Measurements from ENCODE around the gene FLCN.

FLCN gene

DNA sequence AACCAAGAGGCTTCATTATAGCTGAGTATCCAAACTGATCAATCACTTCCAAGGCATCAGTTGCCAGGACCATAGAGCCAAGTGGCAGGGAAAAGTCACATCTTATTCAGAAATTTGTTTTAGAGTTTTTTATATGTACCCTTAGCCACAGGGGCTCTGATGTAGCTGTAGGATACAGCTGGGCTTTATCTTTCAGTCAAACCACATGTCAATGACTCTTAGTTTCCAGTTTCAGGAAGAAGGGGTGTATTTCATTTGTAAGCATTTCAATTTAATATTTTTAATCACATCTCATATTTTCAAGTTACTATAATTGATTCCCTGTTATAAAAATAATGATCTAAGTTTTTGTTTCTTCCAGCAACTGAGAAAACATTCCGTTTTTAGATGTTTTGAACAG is 2.9 kb upstream of the FLCN start:
- in situ Hi-C loops (cut with MboI; ENCODE audit: low pct_unique_long_range_greater_than_20kb, low sequenced_read_pairs): no loop called here

DNA sequence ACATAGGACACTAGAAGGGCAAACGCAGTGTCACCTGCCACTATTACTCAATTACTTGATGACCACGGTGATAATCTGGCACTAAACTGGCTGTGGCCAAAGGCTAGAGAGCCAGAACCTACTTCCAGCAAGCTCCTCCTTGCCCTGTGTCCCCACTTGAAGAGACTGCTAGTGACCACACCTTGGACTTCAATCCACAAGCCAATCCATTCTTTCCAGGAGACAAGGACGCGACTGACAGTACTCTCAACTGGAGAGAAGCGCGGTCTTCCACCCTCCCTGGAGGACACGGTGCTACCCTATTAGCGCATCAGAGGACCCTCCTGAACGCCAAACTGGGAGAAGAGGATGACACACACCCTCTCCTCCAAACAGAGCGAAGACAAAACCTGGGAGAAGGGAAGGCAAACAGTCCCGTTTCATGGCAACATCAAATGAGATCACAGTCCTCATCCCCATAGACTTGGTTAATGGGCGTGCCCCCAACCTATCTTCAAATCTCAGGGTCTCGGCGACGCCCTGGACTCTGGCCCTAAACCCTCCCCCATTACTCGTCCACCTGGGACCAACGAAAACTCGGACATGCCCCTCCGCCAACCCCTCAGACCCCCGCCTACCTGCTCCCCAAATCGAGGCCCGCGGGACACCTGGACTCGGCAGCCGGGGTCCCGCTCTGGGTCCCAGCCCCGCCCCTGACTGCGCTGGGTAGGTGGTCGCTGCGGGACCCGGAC is 508 bp downstream of the FLCN start:
- DNase-seq: peak; percentile 23

More for the DNA sequence above, 2.9 kb upstream of the FLCN start:
- no peak for DNase-seq

DNA sequence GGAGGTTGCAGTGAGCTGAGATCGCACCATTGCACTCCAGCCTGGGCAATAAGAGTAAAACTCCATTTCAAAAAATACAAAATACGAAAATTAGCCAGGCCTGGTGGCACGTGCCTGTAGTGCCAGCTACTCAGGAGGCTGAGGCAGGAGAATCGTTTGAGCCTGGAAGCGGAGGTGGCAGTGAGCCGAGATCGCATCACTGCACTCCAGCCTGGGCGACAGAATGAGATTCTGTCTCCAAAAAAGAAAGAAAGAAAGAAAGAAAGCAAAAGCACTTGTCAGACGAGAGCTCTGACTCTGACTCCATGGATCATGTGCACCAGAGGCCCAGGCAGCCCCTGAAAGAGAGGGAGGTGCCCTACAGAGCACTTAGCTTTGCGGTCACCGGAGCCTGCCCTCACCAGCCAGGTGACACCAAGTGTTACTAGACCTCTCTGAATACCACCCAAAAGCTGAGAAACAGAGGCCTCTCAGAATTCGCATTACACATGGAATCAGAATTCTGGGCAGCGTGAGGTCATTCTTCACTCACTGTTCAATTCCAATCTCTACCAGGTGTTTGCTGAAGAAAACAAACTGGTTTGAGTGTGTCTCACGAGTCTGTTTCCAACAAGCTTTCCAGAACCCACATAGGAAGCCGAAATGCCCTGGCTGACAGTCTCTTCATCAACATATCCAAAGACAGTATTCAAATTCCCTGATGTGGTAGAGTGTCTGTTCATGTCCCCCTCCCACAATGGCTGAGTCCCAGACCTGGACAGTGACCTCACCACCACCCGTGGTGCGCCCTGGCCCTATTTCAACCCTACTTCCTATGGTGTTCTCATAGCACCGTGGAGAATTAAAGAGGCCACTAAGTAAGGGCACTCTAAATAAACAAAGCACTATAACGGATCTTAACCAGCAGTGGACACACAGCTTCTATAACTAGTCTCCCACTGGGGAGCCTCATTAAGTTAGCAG is 1.5 kb downstream of the FLCN start:
- peak; percentile 20 for DNase-seq
- in situ Hi-C loops (cut with MboI; ENCODE audit: low pct_unique_long_range_greater_than_20kb, low sequenced_read_pairs): no loop called here

More for the DNA sequence above, 508 bp downstream of the FLCN start:
- in situ Hi-C loops (cut with MboI; ENCODE audit: low pct_unique_long_range_greater_than_20kb, low sequenced_read_pairs): no loop called here

DNA sequence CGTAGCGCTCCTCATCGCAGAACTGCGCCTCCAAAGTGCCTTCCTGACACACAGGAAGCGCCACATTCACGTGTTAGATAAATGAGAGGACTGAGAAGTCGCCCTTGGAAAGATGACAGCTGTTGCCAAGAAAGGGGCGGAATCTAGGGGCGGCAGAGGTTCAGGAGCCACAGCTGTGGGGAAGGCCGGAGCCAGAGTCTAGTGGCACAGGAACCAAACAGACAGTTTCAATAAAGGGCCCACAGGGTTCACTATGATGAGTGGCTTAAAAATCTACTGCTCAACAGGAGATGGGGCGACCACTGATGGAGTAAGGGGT is 4.7 kb downstream of the FLCN start:
- DNase-seq: no peak
- in situ Hi-C loops (cut with MboI; ENCODE audit: low pct_unique_long_range_greater_than_20kb, low sequenced_read_pairs): no loop called here

- in situ Hi-C loops (cut with MboI; ENCODE audit: low pct_unique_long_range_greater_than_20kb, low sequenced_read_pairs): no loop called here
- DNase-seq: no peak
Measured at GRCh38 chr17:17231621-17232302, 5.2 kb downstream of the FLCN start.

DNA sequence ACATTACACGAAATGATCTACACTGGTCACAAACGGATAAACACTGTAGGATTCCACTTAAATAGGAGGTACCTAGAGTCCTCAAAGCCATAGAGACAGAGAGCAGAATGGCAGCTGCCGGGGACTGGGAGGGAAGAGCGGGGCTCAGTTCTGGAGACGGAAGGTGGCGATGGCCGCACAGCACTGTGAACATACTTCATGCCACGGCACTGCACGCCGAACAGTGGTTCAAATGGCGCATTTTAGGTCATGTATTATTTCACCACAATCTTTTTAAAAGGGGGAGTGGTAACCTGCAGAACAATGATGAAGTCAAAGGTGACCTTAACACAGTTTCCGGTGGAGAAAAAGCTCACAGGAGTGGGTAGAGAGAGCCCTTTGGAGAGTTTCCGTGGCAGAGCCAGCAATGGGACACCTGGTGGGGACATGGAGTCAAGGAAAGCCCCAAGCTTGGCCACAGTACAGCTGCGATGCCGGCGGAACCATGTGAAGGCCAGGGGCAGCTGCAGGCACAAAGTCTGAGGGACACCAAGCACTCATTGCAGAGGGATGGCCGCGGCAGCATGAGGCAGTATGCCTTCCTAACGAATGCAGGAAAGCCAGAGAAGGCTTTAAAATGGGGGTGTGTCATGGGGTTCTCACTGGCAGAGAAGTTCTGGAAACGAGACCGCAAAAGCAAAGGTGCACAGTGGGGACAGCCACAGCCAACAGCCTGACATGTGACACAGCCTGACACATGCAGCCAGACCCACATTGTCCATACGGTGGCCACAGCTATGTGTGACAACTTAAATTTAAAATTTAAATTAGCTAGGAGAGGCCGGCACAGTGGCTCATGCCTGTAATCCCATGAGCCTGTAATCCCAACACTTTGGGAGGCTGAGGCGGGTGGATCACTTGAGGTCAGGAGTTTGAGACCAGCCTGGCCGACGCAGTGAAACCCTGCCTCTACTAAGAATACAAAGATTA is 7.3 kb downstream of the FLCN start:
- in situ Hi-C loops (cut with MboI; ENCODE audit: low pct_unique_long_range_greater_than_20kb, low sequenced_read_pairs): no loop called here
- DNase-seq: no peak

DNA sequence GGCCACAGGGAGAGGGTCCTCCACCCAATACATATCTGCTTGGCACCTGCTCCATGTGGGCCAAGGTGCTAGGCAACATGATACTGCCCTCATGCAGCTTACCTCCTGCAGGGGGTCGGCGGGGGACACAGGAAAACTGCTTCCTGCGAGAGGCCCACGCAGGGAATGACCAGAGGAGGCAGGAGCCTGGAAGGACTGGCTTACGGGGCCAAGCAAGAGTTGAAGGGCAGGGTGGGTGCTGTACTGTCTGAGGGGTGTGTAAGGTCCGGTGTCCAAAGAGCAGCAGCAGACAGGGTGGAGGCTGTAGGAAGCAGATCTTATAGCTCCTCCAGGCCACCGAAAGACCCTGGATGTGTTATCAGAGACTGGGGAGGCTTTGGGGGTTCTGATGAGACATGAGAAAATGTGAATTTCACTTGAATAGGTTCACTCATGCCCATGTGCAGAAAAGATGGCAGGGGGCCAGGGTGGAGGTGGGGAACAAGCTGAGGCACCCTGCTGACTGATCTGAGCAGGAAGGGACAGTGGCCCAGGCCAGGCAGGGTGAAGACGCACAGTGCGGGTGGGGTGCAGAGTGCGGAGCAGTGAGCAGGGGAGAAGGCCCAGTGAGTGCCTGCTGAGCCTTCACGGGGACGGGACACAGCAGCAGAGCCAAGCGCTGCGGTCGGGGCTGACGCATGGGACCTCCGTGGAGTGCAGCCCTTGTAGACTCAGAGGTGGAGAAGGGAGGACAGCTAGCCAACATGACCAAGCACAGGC is 8.3 kb downstream of the FLCN start:
- DNase-seq: no peak
- in situ Hi-C loops (cut with MboI; ENCODE audit: low pct_unique_long_range_greater_than_20kb, low sequenced_read_pairs): no loop called here

DNA sequence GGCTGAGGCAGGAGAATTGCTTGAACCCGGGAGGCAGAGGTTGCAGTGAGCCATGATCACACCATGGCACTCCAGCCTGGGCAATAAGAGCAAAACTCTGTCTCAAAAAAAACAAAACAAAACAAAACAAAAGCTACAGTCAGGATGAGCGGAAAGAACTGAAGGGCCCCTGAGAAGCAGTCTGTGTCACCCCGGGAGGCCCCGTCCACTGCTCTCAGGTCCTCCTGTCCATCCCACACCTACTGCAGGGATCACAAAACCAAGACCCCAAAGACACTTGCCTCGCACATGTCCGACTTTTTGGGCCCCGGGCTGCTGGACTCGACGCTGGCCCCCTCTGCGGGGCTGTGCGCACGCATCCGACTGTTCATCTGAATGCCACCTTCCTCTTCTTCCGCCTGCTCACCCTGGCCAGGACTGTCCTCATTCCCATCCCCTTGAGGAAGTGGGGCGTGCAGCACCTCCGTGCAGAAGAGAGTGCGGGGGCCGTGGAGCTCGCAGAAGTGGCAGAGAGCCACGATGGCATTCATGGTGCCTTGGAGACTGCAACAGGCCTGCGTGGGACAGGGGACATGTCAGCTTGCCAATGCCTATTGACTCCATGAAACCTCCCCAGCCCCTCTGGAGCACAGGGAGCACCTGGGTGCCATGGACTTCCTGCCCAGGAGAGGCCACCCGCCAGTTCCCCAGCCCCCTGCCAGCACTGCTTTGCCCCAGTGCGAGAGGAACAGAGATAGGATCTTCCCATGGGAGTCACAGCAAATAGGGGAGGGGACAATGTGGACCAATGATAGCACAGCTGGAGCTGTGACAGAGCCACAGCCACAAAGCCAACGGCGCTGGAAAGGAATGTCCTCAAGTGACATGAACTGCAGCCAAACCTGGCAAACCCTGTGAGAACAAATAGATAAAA is 9.1 kb downstream of the FLCN start:
- in situ Hi-C loops (cut with MboI; ENCODE audit: low pct_unique_long_range_greater_than_20kb, low sequenced_read_pairs): no loop called here
- DNase-seq: no peak

- in situ Hi-C loops (cut with MboI; ENCODE audit: low pct_unique_long_range_greater_than_20kb, low sequenced_read_pairs): no loop called here
- DNase-seq: no peak
Measured at GRCh38 chr17:17226451-17227265, 10.3 kb downstream of the FLCN start.

GRCh38 chr17:17225901-17226300 is 11.1 kb downstream of the FLCN start:
- DNase-seq: no peak
- in situ Hi-C loops (cut with MboI; ENCODE audit: low pct_unique_long_range_greater_than_20kb, low sequenced_read_pairs): no loop called here

DNA sequence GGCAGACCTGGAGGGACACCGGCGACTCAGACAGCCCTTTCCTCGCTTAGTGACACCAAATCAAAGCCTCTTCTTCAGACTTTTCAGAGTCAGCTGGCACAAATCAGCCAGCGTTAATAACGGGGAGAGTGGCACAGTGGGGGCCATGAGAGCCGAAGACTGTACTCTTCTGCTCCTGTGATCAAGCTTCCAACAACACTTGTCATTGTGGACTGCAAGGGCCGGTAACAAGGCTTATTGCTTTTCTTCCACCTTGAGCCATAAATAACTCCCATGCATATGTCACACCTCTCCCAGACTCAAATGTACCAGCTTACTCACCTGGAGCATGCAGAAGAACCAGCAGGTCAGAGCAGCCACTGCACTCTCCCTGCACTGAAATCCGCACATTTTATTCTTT is 12.8 kb downstream of the FLCN start:
- in situ Hi-C loops (cut with MboI; ENCODE audit: low pct_unique_long_range_greater_than_20kb, low sequenced_read_pairs): no loop called here
- DNase-seq: no peak

DNA sequence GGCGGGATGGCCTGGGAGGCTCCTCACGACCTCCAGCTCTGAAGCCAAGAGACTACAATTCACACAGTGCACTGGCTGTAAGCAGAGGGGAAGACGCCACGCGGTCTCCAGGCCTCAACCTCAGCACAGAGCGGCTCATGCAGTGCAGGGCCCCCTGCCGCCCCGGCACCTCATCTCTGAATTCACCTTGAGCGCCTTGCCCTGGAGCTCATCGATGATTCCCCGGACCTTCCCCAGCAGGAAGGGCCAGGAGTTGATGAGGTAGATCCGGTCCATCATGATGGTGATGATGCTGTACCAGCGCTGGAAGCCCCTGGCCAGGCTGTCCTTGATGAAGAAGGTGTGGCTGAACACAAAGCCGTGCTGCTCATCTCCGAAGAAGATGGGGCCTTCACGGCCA is 13.2 kb downstream of the FLCN start:
- no peak for DNase-seq
- in situ Hi-C loops (cut with MboI; ENCODE audit: low pct_unique_long_range_greater_than_20kb, low sequenced_read_pairs): no loop called here

DNA sequence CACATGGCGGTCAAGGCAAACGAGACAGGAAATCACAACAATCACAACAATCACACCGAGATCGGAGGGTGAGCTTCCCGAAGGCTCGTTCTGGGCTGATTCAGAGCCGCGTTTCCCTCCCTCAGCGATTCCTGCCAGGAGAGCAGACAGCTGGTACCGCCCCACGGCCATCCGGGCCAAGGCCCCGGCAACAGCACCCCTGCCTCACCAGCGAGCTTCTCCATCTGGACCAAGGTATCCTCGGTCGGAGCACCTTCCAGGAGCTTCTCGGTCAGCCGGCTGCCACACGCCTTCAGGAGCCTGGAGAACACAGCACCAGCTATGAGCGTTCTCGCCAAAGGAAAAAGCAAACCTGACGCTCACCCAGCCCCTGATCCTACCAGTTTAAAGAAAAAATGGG is 15.6 kb downstream of the FLCN start:
- DNase-seq: no peak
- in situ Hi-C loops (cut with MboI; ENCODE audit: low pct_unique_long_range_greater_than_20kb, low sequenced_read_pairs): no loop called here

- DNase-seq: no peak
Measured at GRCh38 chr17:17220529-17220928, 16.4 kb downstream of the FLCN start.

GRCh38 chr17:17217995-17218394 is 19.0 kb downstream of the FLCN start:
- in situ Hi-C loops (cut with MboI; ENCODE audit: low pct_unique_long_range_greater_than_20kb, low sequenced_read_pairs): no loop called here
- DNase-seq: no peak

More at GRCh38 chr17:17220529-17220928, 16.4 kb downstream of the FLCN start:
- in situ Hi-C loops (cut with MboI; ENCODE audit: low pct_unique_long_range_greater_than_20kb, low sequenced_read_pairs): no loop called here

DNA sequence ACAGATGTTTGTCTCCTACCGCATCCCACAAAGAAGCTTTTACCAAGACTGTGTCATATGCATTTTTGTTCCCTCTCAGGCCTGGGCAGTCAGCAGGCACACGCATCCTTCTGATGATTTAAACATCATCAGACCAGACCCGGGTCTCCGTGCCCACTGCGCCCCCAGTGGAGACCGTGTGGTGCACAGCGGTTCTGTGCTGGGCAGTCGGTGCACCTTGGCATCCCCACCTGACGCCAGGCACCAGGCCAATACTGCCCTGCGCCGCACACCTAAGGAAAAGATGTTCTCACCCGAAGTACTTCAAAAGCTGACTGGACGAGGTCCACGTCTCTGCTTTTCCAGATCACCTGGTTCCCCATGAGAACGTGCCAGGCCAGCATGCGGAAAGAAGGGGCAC is 20.2 kb downstream of the FLCN start:
- DNase-seq: no peak
- in situ Hi-C loops (cut with MboI; ENCODE audit: low pct_unique_long_range_greater_than_20kb, low sequenced_read_pairs): no loop called here

All from KBM-7 (cell line).